ENCODE data around the gene IL23R.

- TF ChIP-seq POLR2A (IDR thresholded peaks at IDR 0.05; ENCODE audit: low read depth, low read length) (no peak), POLR2AphosphoS5 (IDR thresholded peaks at IDR 0.05; ENCODE audit: low read depth, low read length) (no peak)
Observed at GRCh38 chr1:67140460-67140859, 25.8 kb upstream of the IL23R start.
